GM19468 (cell line): ENCODE results near the gene CTNND2.
"Not testable (repeated sequence)": the region's sequence is repeated elsewhere in the genome, so short reads cannot be mapped to it uniquely, and the experiment has no call there.

ENCODE experiments used
- ATAC-seq: cut with Tn5 transposase; IDR thresholded peaks from one replicate; pipeline ENCODE4 v1.9.1; 2021; ENCODE audit warnings: mild to moderate bottlenecking, moderate library complexity, moderate number of reproducible peaks; ENCODE audit not compliant: unreplicated experiment; ENCODE audit errors: extremely low read depth

Gene CTNND2

GRCh38 chr5:11888221-11888620 lies 16.0 kb downstream of the CTNND2 start:
- ATAC-seq = no peak

DNA sequence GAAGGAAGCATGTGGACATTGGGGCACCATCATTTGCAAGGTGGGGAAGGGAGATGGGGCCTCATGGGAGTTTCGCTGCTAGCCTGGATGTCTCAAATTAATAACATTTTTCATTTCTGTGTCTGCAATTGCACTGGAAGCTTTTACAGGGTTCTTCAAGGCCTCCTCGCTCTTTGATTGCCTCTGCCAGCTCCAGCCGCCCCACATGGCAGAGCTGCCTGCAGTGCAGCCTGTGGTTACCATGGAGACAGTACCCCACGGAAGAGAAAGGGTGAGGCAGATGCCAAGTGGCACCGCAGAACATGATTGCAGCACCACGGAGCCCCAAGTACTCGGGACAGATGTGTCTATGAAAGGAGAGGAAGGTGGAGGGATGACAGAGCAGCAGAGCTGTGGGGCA lies 25.4 kb downstream of the CTNND2 start:
- no peak for ATAC-seq

- no peak for ATAC-seq
These were observed 30.7 kb downstream of the CTNND2 start for GRCh38 chr5:11873587-11873986.

- no peak for ATAC-seq
These were observed 35.0 kb downstream of the CTNND2 start for GRCh38 chr5:11869203-11869602.

- ATAC-seq = no peak
These were observed 40.3 kb downstream of the CTNND2 start for GRCh38 chr5:11863911-11864310.

- ATAC-seq = no peak
These were observed 46.9 kb downstream of the CTNND2 start for GRCh38 chr5:11857391-11857790.

- no peak for ATAC-seq
These were observed 49.3 kb downstream of the CTNND2 start for GRCh38 chr5:11854936-11855335.

DNA sequence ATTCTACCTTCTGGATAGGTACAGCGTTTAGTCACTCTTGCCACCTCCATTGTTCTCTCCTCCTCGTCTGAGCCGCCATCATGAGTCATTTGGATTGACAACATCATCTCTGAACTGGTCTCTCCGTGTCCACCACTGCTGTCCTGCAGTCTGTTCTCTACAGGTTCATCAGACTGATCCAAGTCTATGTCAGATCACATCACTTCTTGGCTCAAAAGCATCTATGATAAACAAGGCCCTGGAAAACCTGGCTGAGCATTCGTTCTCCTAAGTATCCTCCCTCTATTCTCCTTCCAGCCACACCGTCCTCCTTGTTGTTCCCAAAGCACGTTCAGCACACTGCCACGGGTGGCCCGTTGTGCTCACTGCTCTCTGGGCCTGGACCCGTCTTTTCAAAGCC lies 50.5 kb downstream of the CTNND2 start:
- ATAC-seq = no peak

DNA sequence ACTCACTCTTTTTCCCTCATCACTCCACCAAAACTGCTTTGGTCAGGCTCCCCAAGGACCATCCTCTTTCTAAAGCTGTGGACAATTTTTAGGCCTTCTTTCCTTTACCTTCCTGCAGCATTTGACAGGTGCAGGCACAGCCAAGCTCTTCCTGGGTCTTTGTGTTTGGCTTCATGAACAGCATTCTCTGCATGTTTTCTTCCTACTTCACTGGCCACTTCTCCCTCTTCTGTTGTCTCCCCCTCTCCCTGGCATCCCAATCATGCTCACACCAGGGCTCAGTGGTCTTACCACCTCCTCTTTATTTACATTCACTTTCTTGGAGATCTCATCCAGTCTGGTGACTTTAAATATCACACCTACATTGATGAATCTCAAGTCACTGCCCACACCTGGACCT lies 51.1 kb downstream of the CTNND2 start:
- no peak for ATAC-seq

DNA sequence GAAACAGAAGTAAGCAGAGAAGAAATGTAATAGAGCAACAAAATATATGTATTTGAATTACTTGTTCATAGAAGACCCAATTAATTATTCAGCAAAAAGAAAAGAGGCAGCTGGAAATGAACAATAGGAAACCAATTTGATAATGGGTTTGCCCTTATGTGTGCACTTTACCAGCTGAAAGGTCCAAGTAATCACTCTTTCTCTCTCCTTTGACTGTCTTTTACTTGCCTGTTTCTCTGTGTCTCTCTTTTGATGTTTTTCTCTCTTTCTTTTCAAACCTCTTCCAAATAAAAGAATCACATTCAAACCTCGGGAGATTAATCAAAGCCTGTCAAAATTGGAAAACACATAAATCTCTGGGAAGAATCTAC lies 51.5 kb downstream of the CTNND2 start:
- ATAC-seq = no peak

DNA sequence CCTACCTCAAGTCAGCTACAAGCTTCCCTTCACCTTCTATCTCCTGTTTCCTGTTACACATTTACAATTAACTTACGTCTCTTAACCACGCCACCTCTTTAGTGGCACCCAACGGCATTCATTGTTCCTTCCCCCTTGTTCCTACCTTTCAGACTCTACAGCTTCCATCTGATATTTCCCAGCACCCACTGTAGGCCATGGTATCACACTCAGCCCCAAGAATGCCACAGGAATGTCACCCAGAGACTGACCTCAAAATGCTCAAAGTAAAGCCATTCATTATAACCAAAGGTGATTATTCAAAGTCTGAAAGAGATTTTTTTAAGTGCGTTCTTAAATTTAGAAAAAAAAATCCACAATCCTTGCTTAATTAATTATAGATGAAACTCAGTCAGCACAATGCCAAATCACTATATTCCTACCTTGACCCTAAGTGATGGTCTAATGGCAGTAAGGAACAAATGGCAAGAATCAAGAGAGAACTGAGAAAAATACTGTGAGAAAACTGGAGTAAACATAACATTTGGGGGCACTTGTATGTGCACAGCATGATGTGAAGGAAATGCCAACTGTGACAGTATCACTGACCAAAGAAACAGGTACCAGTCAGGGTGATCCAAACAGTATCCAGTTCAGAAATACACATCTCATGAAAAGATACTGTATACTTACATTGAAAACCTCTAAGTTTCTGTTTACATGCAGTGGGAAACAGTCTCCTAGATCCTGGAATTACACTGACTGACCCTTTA lies 52.1 kb downstream of the CTNND2 start:
- ATAC-seq = no peak

- no peak for ATAC-seq
These were observed 52.8 kb downstream of the CTNND2 start for GRCh38 chr5:11851416-11851815.

GRCh38 chr5:11828566-11828965 lies 75.7 kb downstream of the CTNND2 start:
- ATAC-seq = not testable (repeated sequence)

GRCh38 chr5:11822598-11822997 lies 81.6 kb downstream of the CTNND2 start:
- ATAC-seq = no peak

DNA sequence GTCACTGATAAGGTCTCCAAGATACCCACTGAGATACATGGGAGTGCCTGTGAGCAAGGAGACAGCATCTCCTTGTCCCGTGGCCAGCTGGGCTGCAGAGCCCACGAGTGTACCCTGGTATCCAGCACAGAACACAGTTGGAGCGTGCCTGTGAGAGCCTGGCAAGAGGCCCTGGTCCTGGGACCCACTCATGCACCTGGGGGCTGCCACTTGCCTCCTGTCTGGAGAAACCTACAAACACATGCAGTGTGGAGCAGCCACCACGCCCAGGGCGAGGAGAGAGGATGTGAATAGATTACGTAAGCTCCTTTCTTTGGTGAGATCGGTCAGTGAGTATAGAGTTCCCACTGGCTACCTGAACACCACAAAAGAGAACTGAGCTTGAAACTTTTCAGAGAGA lies 88.3 kb downstream of the CTNND2 start:
- ATAC-seq = no peak

- no peak for ATAC-seq
These were observed 88.8 kb downstream of the CTNND2 start for GRCh38 chr5:11815481-11815880.

GRCh38 chr5:11814373-11814772 lies 89.9 kb downstream of the CTNND2 start:
- ATAC-seq = no peak

DNA sequence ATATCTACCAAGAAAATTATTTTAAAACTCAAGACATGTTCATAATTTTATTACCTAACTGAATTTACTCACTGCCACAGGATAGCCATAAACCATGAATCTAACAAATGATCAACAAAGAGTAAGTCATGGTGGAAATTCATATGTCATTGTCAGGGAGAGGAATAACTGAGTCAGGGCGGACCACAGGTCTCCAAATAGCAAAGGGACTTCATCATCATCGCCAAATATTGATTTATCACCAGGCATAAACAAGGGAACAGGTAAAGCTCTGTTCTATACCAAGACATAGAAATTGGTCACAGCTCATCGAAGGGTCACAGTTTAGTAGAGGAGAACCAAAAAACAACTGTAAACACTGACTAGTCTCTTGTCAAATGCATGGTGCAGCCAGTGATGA lies 94.8 kb downstream of the CTNND2 start:
- ATAC-seq = no peak

GRCh38 chr5:11803436-11803835 lies 100.8 kb downstream of the CTNND2 start:
- ATAC-seq = no peak

DNA sequence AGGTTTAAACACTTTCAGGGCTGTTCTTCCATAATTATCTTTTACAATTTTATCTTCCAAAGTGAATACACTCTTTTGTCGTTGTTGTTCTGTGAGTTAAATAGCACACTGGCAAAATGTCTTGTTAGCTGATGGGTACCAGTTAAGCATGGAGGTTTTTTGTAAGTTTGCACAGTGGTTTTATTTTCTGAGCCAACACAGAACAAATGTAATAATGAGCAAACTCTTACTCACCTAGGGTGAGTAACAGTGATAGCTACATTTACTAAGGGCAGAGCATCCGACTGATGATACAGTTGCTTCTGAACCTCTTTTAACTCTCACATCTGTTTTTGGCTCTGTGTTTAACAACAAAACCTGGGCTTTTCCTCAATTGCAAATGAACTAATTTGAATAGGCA lies 103.2 kb downstream of the CTNND2 start:
- no peak for ATAC-seq

DNA sequence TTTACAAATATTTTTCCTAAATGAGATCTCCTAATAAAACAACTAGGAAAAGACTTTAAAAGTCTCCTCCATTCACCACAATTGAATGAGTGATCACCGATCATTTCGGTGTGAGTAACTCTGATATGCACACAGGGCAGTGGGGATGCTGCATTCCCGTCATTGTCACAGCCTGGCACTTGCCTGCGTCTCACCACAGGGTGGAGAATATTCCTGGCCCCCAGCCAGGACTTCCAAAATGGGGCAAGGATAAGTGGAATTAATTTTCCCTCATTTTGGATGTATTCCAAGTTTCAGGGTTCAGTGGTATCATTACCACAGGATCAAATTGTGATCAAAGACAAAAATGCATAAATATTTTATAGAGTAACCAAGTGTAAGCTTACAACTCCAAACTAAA lies 107.1 kb downstream of the CTNND2 start:
- ATAC-seq = no peak

GRCh38 chr5:11793396-11793795 lies 110.8 kb downstream of the CTNND2 start:
- ATAC-seq = no peak

DNA sequence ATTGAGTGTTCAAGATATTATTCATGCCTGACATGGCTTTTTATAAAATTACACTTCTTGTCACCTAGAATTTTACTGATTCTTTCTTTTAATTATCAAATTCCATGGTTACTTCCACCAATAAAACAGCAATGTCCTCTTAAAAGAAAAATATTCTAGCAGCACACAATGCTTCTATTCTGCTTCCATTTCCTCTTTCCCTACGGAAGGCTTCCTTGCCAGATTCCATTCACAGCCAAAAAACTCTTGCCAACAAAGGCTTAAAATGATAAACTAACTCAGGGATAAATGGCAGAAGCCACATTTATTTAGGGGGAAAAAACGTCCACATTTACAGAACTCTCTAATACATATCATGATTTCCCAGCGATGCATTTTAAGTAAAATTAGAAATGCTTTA lies 111.6 kb downstream of the CTNND2 start:
- ATAC-seq = no peak
